Activated effector memory CD4-positive, alpha-beta T cell treated with Interleukin-2 at 50 U/mL for 16 hours (primary cell): ENCODE data around the gene KRTAP5-4.
"Not testable (repeated sequence)": the region's sequence is repeated elsewhere in the genome, so short reads cannot be mapped to it uniquely, and the experiment has no call there.

ENCODE experiments used
- DNase-seq: peaks from one replicate; pipeline ENCODE4 v3.0.0-alpha.2; 2020

Gene KRTAP5-4

GRCh38 chr11:1622086-1622485 lies at the start of gene KRTAP5-4:
TSS of gene KRTAP5-4 (minus strand) at chr11:1622138. CDS start at chr11:1622093, 45 bp downstream.
- DNase-seq = no peak

GRCh38 chr11:1671658-1672057 lies 49.7 kb upstream of the KRTAP5-4 start:
- DNase-seq = no peak

GRCh38 chr11:1670905-1671371 lies 49.0 kb upstream of the KRTAP5-4 start:
- no peak for DNase-seq

- not testable (repeated sequence) for DNase-seq
Measured at GRCh38 chr11:1670457-1670856, 48.5 kb upstream of the KRTAP5-4 start.

GRCh38 chr11:1669546-1670218 lies 47.7 kb upstream of the KRTAP5-4 start:
- DNase-seq = no peak

GRCh38 chr11:1668911-1669473 lies 47.1 kb upstream of the KRTAP5-4 start:
- no peak for DNase-seq

GRCh38 chr11:1667906-1668305 lies 46.0 kb upstream of the KRTAP5-4 start:
- no peak for DNase-seq

GRCh38 chr11:1667121-1667850 lies 45.3 kb upstream of the KRTAP5-4 start:
- DNase-seq = no peak

GRCh38 chr11:1665313-1665712 lies 43.4 kb upstream of the KRTAP5-4 start:
- no peak for DNase-seq

- DNase-seq = not testable (repeated sequence)
Measured at GRCh38 chr11:1662699-1663283, 40.9 kb upstream of the KRTAP5-4 start.

GRCh38 chr11:1661454-1662269 lies 39.7 kb upstream of the KRTAP5-4 start:
- DNase-seq = not testable (repeated sequence)

- no peak for DNase-seq
Measured at GRCh38 chr11:1660111-1660867, 38.4 kb upstream of the KRTAP5-4 start.

- DNase-seq = no peak
Measured at GRCh38 chr11:1659506-1659905, 37.6 kb upstream of the KRTAP5-4 start.

- no peak for DNase-seq
Measured at GRCh38 chr11:1656670-1657069, 34.7 kb upstream of the KRTAP5-4 start.

- no peak for DNase-seq
Measured at GRCh38 chr11:1656061-1656441, 34.1 kb upstream of the KRTAP5-4 start.

- DNase-seq = no peak
Measured at GRCh38 chr11:1655168-1656060, 33.5 kb upstream of the KRTAP5-4 start.

GRCh38 chr11:1654388-1655167 lies 32.6 kb upstream of the KRTAP5-4 start:
- DNase-seq = no peak

- no peak for DNase-seq
Measured at GRCh38 chr11:1653541-1654387, 31.8 kb upstream of the KRTAP5-4 start.
